Endothelial cell of umbilical vein (primary cell): Measurements from ENCODE around the gene OR10A6. TPM values are rescaled to one million over a fixed set of nuclear protein-coding genes. Genes with fewer than 3 reads are reported as not detected.

Experiments used
- BruUV-seq: library from RNA; stranded (reverse); fragments of 400-500 nt; replicated peaks from 2 replicates; lab custom pipeline; 2021; lab: Mats Ljungman, UMichigan
- CTCF ChIA-PET: fragments of 300-600, 350-600 bp; sonication (Branson Sonifier 250); formaldehyde crosslinking; loops from one replicate; lab custom pipeline; 2021; ENCODE audit warnings: antibody characterized with exemption, inconsistent platforms; lab: Charles Lee
- POLR2A ChIA-PET: fragments of 300-600, 350-600 bp; sonication (Branson Sonifier 250); formaldehyde crosslinking; loops from one replicate; lab custom pipeline; 2021; ENCODE audit warnings: antibody characterized with exemption, inconsistent platforms; lab: Charles Lee
- DNase-seq: peaks from one replicate; pipeline ENCODE4 v3.0.0-alpha.2; 2011; ENCODE audit warnings: low read depth, low spot score
- FAIRE-seq: peaks from 2 replicates; lab custom pipeline; 2011; peaks lifted over from hg19 to GRCh38; lab: Jason Lieb, UNC
- H2AFZ ChIP-seq: 2 replicates; pipeline ENCODE4 v1.6.0; 2012; ENCODE audit warnings: low read depth, low read length, control low read depth, inconsistent platforms
- H3K27ac ChIP-seq: 2 replicates; pipeline ENCODE4 v1.5.1; 2011; ENCODE audit warnings: low read depth, mild to moderate bottlenecking, control low read depth, low read length, moderate library complexity; ENCODE audit not compliant: insufficient read depth
- H3K27me3 ChIP-seq, 2 experiments: 2 replicates each; pipeline versions ENCODE4 v1.6.0 to v1.6.1; 2011; ENCODE audit warnings: low read length in 2 of 2, mixed read lengths in 1 of 2; ENCODE audit not compliant: control insufficient read depth in 2 of 2, insufficient read depth in 2 of 2
- H3K36me3 ChIP-seq, 2 experiments: 2 replicates in 1 of 2; 3 replicates in 1 of 2; pipeline ENCODE4 v1.5.1; 2011; ENCODE audit warnings: low read length in 2 of 2, mild to moderate bottlenecking in 1 of 2, moderate library complexity in 1 of 2; ENCODE audit not compliant: control insufficient read depth in 2 of 2, insufficient read depth in 2 of 2; ENCODE audit errors: extremely low read depth in 1 of 2
- H3K4me1 ChIP-seq: 3 replicates; pipeline ENCODE4 v1.5.1; 2011; ENCODE audit warnings: mild to moderate bottlenecking, low read length; ENCODE audit not compliant: control insufficient read depth, insufficient read depth; ENCODE audit errors: extremely low read depth
- H3K4me2 ChIP-seq: 2 replicates; pipeline ENCODE4 v1.6.1; 2011; ENCODE audit warnings: low read length, control low read depth, mixed read lengths; ENCODE audit not compliant: insufficient read depth
- H3K4me3 ChIP-seq, 3 experiments: fragments of 200-600 bp in 1 of 3; sonication (generic), shearing (Covaris generic) in 1 of 3; replicated peaks in 1 of 3; 2 replicates each; pipeline ENCODE4 v1.5.1; 2011 to 2016; ENCODE audit warnings: control low read depth in 3 of 3, low read length in 3 of 3, mild to moderate bottlenecking in 2 of 3, inconsistent platforms in 1 of 3, low read depth in 1 of 3, moderate library complexity in 1 of 3; ENCODE audit not compliant: insufficient read depth in 1 of 3
- H3K79me2 ChIP-seq: 2 replicates; pipeline ENCODE4 v1.6.0; 2012; ENCODE audit warnings: low read length, inconsistent platforms; ENCODE audit not compliant: control insufficient read depth, insufficient read depth
- H3K9ac ChIP-seq: replicated peaks from 2 replicates; pipeline ENCODE3; 2011; ENCODE audit warnings: low read length, control low read depth; ENCODE audit not compliant: insufficient read depth; ENCODE audit errors: extremely low read depth
- H3K9me1 ChIP-seq: replicated peaks from 3 replicates; pipeline ENCODE4 v1.6.0; 2011; ENCODE audit warnings: mild to moderate bottlenecking, low read length; ENCODE audit not compliant: control insufficient read depth, insufficient read depth; ENCODE audit errors: extremely low read depth
- H3K9me3 ChIP-seq: replicated peaks from 2 replicates; pipeline ENCODE4 v1.5.1; 2012; ENCODE audit warnings: low read length, inconsistent platforms; ENCODE audit not compliant: control insufficient read depth, insufficient read depth
- H4K20me1 ChIP-seq: replicated peaks from 2 replicates; pipeline ENCODE3; 2011; ENCODE audit warnings: mild to moderate bottlenecking, low read length; ENCODE audit not compliant: control insufficient read depth, insufficient read depth; ENCODE audit errors: extremely low read depth
- CTCF ChIP-seq, 2 donors: IDR thresholded peaks; 1 replicate in 1 of 2; 2 replicates in 1 of 2; pipeline ENCODE4 v1.5.1; 2011; ENCODE audit warnings: low read length in 2 of 2, mild to moderate bottlenecking in 2 of 2, moderate library complexity in 2 of 2, control low read depth in 1 of 2, inconsistent platforms in 1 of 2, low read depth in 1 of 2; ENCODE audit not compliant: insufficient read depth in 1 of 2; ENCODE audit errors: extremely low read depth in 1 of 2
- EZH2 ChIP-seq: IDR thresholded peaks from 2 replicates; pipeline ENCODE4 v1.6.1; 2012; ENCODE audit warnings: borderline replicate concordance, low read depth, mild to moderate bottlenecking, moderate library complexity, low read length, inconsistent platforms; ENCODE audit not compliant: severe bottlenecking
- FOS ChIP-seq: IDR thresholded peaks from 2 replicates; pipeline ENCODE4 v1.6.1; 2011; ENCODE audit warnings: mild to moderate bottlenecking, low read length, moderate library complexity, borderline replicate concordance; ENCODE audit not compliant: insufficient read depth
- MAX ChIP-seq: IDR thresholded peaks from 2 replicates; pipeline ENCODE4 v1.6.1; 2011; ENCODE audit not compliant: insufficient read depth, insufficient read length
- MYC ChIP-seq: IDR thresholded peaks from one replicate; pipeline ENCODE4 v1.6.1; 2011; ENCODE audit warnings: mild to moderate bottlenecking, low read depth, low read length
- POLR2AphosphoS5 ChIP-seq: IDR thresholded peaks from 2 replicates; pipeline ENCODE4 v1.6.1; 2012; ENCODE audit warnings: low read depth, mild to moderate bottlenecking, control low read depth, low read length, moderate library complexity; ENCODE audit not compliant: insufficient read depth
- dilution Hi-C: fragments of 300-500 bp; cut with MboI; formaldehyde crosslinking; loops from one replicate; pipeline ENCODE4 v1.15.0; 2019; ENCODE audit warnings: low sequenced_read_pairs; ENCODE audit not compliant: extremely low pct_ligation_motif_present
- intact Hi-C: fragments of 100-400 bp; cut with micrococcal nuclease; formaldehyde crosslinking; loops from one replicate; pipeline ENCODE4 v1.10.0; 2022
- polyA plus RNA-seq, 4 experiments: library from polyadenylated mRNA; depleted of rRNA in 3 of 4; stranded (reverse) in 3 of 4; unstranded in 1 of 4; fragments of >200 nt; gene quantifications; 2 replicates each; pipeline versions ENCODE4 v1.2.1 to v1.2.3, GENCODE V29; 2011 to 2012; ENCODE audit warnings: missing spikeins in 1 of 4
- total RNA-seq: library from RNA; stranded (reverse); gene quantifications from 2 replicates; pipeline ENCODE4 v1.2.3, GENCODE V29; 2021

OR10A6 gene
- total and polyA plus RNA-seq, 2 donors (not counting 3 experiments of a cell fraction or from before 2014, with no cell fraction given), result not detected

- H3K4me1 ChIP-seq, result no peaks in the 10 kb centered on the region
- no peaks in the 10 kb centered on the region for H3K9me3 ChIP-seq
- no peak overlapping the region for H3K4me3 ChIP-seq
- FAIRE-seq, result no peak
- CTCF ChIA-PET, result interaction anchor here (1.4 to 1.5 kb wide), 2 partner anchors 76 to 77 kb away, joined by 3 to 4 read pairs; partner anchors contain the start of gene EIF3F
- no peaks in the 10 kb centered on the region for H4K20me1 ChIP-seq
- H3K9me1 ChIP-seq, result no peaks in the 10 kb centered on the region
- POLR2A ChIA-PET, result no interaction called here
- no peaks in the 10 kb centered on the region for H3K36me3 ChIP-seq
- no peak overlapping the region for H3K4me2 ChIP-seq
- H3K27me3 ChIP-seq, result peaks cover 0 to 4% of the 10 kb centered on the region in 2 experiments
- dilution Hi-C loops, result no loop called here
- TF ChIP-seq EZH2 (no peak), MYC (no peak), FOS (no peak), MAX (no peak), POLR2AphosphoS5 (no peak), CTCF (IDR thresholded peaks at IDR 0.05; ENCODE audit: extremely low read depth in 1 of 2, insufficient read depth in 1 of 2, low read depth in 1 of 2, low read length in 2 of 2) (no peak)
- H3K27ac ChIP-seq, result no peak overlapping the region
- intact Hi-C loops, result no loop called here
- H3K9ac ChIP-seq, result no peak overlapping the region
- BruUV-seq, result no TSS peak
- DNase-seq, result no peak
- no peak overlapping the region for H2AFZ ChIP-seq
- no peaks in the 10 kb centered on the region for H3K79me2 ChIP-seq
These were observed 20.7 kb downstream of the OR10A6 start for GRCh38 chr11:7910286-7910788.
